Parathyroid adenoma (tissue), 2 donors: ENCODE data around the gene GOLGA6L9.
"Not testable (repeated sequence)": the region's sequence is repeated elsewhere in the genome, so short reads cannot be mapped to it uniquely, and the experiment has no call there.

Source experiments
- H2AFZ ChIP-seq: fragments of 300-600 bp; sonication (generic); one replicate; pipeline ENCODE4 v1.7.0; 2017; ENCODE audit warnings: antibody characterized with exemption, mild to moderate bottlenecking
- H3K27ac ChIP-seq: fragments of 300-600 bp; sonication (generic); one replicate; pipeline ENCODE4 v1.7.0; 2017
- H3K27me3 ChIP-seq: fragments of 300-600 bp; sonication (generic); one replicate; pipeline ENCODE4 v1.7.0; 2017; ENCODE audit warnings: low read length; ENCODE audit not compliant: control insufficient read depth, insufficient read depth
- H3K36me3 ChIP-seq: fragments of 300-600 bp; sonication (generic); one replicate; pipeline ENCODE4 v1.7.0; 2017; ENCODE audit warnings: low read length; ENCODE audit not compliant: control insufficient read depth, insufficient read depth
- H3K4me1 ChIP-seq: fragments of 300-600 bp; sonication (generic); one replicate; pipeline ENCODE4 v1.7.0; 2017; ENCODE audit warnings: control low read depth
- H3K4me2 ChIP-seq: fragments of 300-600 bp; sonication (generic); one replicate; pipeline ENCODE4 v1.7.0; 2017; ENCODE audit warnings: low read length
- H3K4me3 ChIP-seq: fragments of 300-600 bp; sonication (generic); one replicate; pipeline ENCODE4 v1.7.0; 2017; ENCODE audit warnings: low read depth, low read length
- H3K79me2 ChIP-seq: fragments of 300-600 bp; sonication (generic); one replicate; pipeline ENCODE4 v1.7.0; 2017; ENCODE audit warnings: control low read depth
- H3K9ac ChIP-seq: fragments of 300-600 bp; sonication (generic); one replicate; pipeline ENCODE4 v1.7.0; 2017; ENCODE audit warnings: mild to moderate bottlenecking
- H3K9me3 ChIP-seq: fragments of 300-600 bp; sonication (generic); one replicate; pipeline ENCODE4 v1.7.0; 2017; ENCODE audit warnings: low read length; ENCODE audit not compliant: control insufficient read depth
- donor health status: primary hyperparathyroidism.

The GOLGA6L9 gene

GRCh38 chr15:82420516-82420915 lies 9.1 kb upstream of the GOLGA6L9 start:
- H2AFZ ChIP-seq, H3K9ac ChIP-seq, H3K4me2 ChIP-seq, H3K79me2 ChIP-seq, H3K36me3 ChIP-seq, H3K4me3 ChIP-seq, H3K4me1 ChIP-seq, H3K27ac ChIP-seq, H3K9me3 ChIP-seq, H3K27me3 ChIP-seq: not testable (repeated sequence)

- not testable (repeated sequence) for H3K4me2 ChIP-seq, H3K4me1 ChIP-seq, H3K27me3 ChIP-seq, H3K79me2 ChIP-seq, H3K36me3 ChIP-seq, H3K9me3 ChIP-seq, H3K27ac ChIP-seq, H3K4me3 ChIP-seq, H2AFZ ChIP-seq, H3K9ac ChIP-seq
Measured at GRCh38 chr15:82420966-82421365, 8.7 kb upstream of the GOLGA6L9 start.

GRCh38 chr15:82427117-82427516 lies 2.5 kb upstream of the GOLGA6L9 start:
- H3K79me2 ChIP-seq, H3K36me3 ChIP-seq, H2AFZ ChIP-seq, H3K4me2 ChIP-seq, H3K4me1 ChIP-seq, H3K27me3 ChIP-seq, H3K27ac ChIP-seq, H3K4me3 ChIP-seq, H3K9ac ChIP-seq, H3K9me3 ChIP-seq: not testable (repeated sequence)

- not testable (repeated sequence) for H3K9ac ChIP-seq, H3K27me3 ChIP-seq, H3K4me1 ChIP-seq, H3K79me2 ChIP-seq, H3K27ac ChIP-seq, H3K36me3 ChIP-seq, H3K9me3 ChIP-seq
- H3K4me3 ChIP-seq, result peak overlapping the region; percentile 27
- peak overlapping the region; percentile 66 for H2AFZ ChIP-seq
- peak overlapping the region; percentile 38 for H3K4me2 ChIP-seq
Measured at GRCh38 chr15:82445420-82445819, 15.8 kb downstream of the GOLGA6L9 start.

GRCh38 chr15:82457336-82457735 lies 27.7 kb downstream of the GOLGA6L9 start:
- H3K27ac ChIP-seq, H3K79me2 ChIP-seq, H3K4me1 ChIP-seq, H3K27me3 ChIP-seq, H3K4me3 ChIP-seq, H3K4me2 ChIP-seq, H2AFZ ChIP-seq, H3K9me3 ChIP-seq, H3K36me3 ChIP-seq, H3K9ac ChIP-seq: not testable (repeated sequence)

- not testable (repeated sequence) for H3K9ac ChIP-seq, H3K36me3 ChIP-seq, H3K4me1 ChIP-seq, H3K4me2 ChIP-seq, H3K79me2 ChIP-seq, H3K9me3 ChIP-seq, H3K27ac ChIP-seq, H3K4me3 ChIP-seq, H3K27me3 ChIP-seq, H2AFZ ChIP-seq
Measured at GRCh38 chr15:82465629-82466028, 36.0 kb downstream of the GOLGA6L9 start.

GRCh38 chr15:82468205-82468604 lies 38.6 kb downstream of the GOLGA6L9 start:
- H3K27ac ChIP-seq, H2AFZ ChIP-seq, H3K4me2 ChIP-seq, H3K9me3 ChIP-seq, H3K4me1 ChIP-seq, H3K79me2 ChIP-seq, H3K9ac ChIP-seq, H3K4me3 ChIP-seq, H3K36me3 ChIP-seq, H3K27me3 ChIP-seq: not testable (repeated sequence)

- not testable (repeated sequence) for H3K79me2 ChIP-seq, H3K27me3 ChIP-seq, H3K27ac ChIP-seq, H3K4me2 ChIP-seq, H3K9ac ChIP-seq, H3K4me1 ChIP-seq, H3K36me3 ChIP-seq, H3K9me3 ChIP-seq, H3K4me3 ChIP-seq, H2AFZ ChIP-seq
Measured at GRCh38 chr15:82469381-82469780, 39.8 kb downstream of the GOLGA6L9 start.

GRCh38 chr15:82472269-82472982 lies 42.8 kb downstream of the GOLGA6L9 start:
- not testable (repeated sequence) for H3K4me2 ChIP-seq, H3K4me1 ChIP-seq, H3K79me2 ChIP-seq, H3K9ac ChIP-seq, H2AFZ ChIP-seq, H3K27me3 ChIP-seq, H3K27ac ChIP-seq, H3K36me3 ChIP-seq, H3K9me3 ChIP-seq, H3K4me3 ChIP-seq

GRCh38 chr15:82474596-82475325 lies 45.1 kb downstream of the GOLGA6L9 start:
- H3K27ac ChIP-seq, H3K36me3 ChIP-seq, H2AFZ ChIP-seq, H3K4me2 ChIP-seq, H3K79me2 ChIP-seq, H3K27me3 ChIP-seq, H3K4me1 ChIP-seq, H3K4me3 ChIP-seq, H3K9ac ChIP-seq, H3K9me3 ChIP-seq: not testable (repeated sequence)

GRCh38 chr15:82475345-82475967 lies 45.8 kb downstream of the GOLGA6L9 start:
- not testable (repeated sequence) for H3K4me3 ChIP-seq, H3K4me1 ChIP-seq, H2AFZ ChIP-seq, H3K4me2 ChIP-seq, H3K36me3 ChIP-seq, H3K27me3 ChIP-seq, H3K9ac ChIP-seq, H3K79me2 ChIP-seq, H3K9me3 ChIP-seq, H3K27ac ChIP-seq
